ENCODE measurements around the gene RC3H1.

RC3H1 gene

GRCh38 chr1:174022976-174023277 is 770 bp upstream of the RC3H1 start:
- Histone ChIP-seq H3K9me3 (ENCODE audit: control insufficient read depth, insufficient read depth, low read length) (no peaks in the 10 kb centered on the region), H3K27me3 (ENCODE audit: control insufficient read depth, insufficient read depth, low read length) (0 out of 2 replicates have a peak, but pooled peaks cover 3% of the 10 kb centered on the region), H3K4me1 (ENCODE audit: control insufficient read depth, insufficient read depth, low read length) (peaks cover 28% of the 10 kb centered on the region), H3K9ac (ENCODE audit: low read depth, low read length) (peak overlapping the region; percentile 80), H3K36me3 (ENCODE audit: control insufficient read depth, insufficient read depth, low read length) (peaks cover 10% of the 10 kb centered on the region; the same call in 1 of the 2 replicates), H3K27ac (ENCODE audit: low read depth, low read length) (peak overlapping the region; percentile 90), H3K4me3 (ENCODE audit: low read depth, low read length) (peak overlapping the region; percentile 95)

GRCh38 chr1:174021591-174022079 is 522 bp downstream of the RC3H1 start:
- Histone ChIP-seq H3K9ac (ENCODE audit: low read depth, low read length) (peak overlapping the region; percentile 92), H3K4me3 (ENCODE audit: low read depth, low read length) (peak overlapping the region; percentile 95), H3K9me3 (ENCODE audit: control insufficient read depth, insufficient read depth, low read length) (no peaks in the 10 kb centered on the region), H3K27me3 (ENCODE audit: control insufficient read depth, insufficient read depth, low read length) (0 out of 2 replicates have a peak, but pooled peaks cover 3% of the 10 kb centered on the region), H3K27ac (ENCODE audit: low read depth, low read length) (peak overlapping the region; percentile 87), H3K4me1 (ENCODE audit: control insufficient read depth, insufficient read depth, low read length) (peaks cover 28% of the 10 kb centered on the region), H3K36me3 (ENCODE audit: control insufficient read depth, insufficient read depth, low read length) (peaks cover 10% of the 10 kb centered on the region; the same call in 1 of the 2 replicates)

DNA sequence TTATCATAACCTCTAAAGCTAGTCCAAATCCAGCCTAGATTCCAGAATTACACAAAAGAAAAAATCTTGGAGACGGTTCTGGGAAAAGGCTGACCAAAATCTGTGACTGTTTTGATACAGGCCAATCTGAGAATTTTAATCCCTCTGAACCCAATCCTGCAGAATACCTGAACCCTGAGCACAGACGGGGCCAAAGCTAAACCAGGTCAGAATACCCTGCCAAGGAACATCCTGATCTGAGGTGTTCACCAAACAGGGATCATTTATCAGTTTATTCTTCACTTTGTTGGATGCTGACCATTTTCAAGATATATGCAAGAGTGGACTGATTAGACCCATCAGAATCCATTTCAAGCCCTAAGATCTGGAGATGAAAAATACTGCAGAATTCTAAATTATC is 3.6 kb downstream of the RC3H1 start:
- Histone ChIP-seq H3K36me3 (ENCODE audit: control insufficient read depth, insufficient read depth, low read length) (peaks cover 10% of the 10 kb centered on the region; the same call in 1 of the 2 replicates), H3K27me3 (ENCODE audit: control insufficient read depth, insufficient read depth, low read length) (0 out of 2 replicates have a peak, but pooled peaks cover 3% of the 10 kb centered on the region), H3K9me3 (ENCODE audit: control insufficient read depth, insufficient read depth, low read length) (no peaks in the 10 kb centered on the region), H3K4me3 (ENCODE audit: low read depth, low read length) (no peak overlapping the region), H3K4me1 (ENCODE audit: control insufficient read depth, insufficient read depth, low read length) (peaks cover 25% of the 10 kb centered on the region), H3K9ac (ENCODE audit: low read depth, low read length) (no peak overlapping the region), H3K27ac (ENCODE audit: low read depth, low read length) (no peak overlapping the region)

DNA sequence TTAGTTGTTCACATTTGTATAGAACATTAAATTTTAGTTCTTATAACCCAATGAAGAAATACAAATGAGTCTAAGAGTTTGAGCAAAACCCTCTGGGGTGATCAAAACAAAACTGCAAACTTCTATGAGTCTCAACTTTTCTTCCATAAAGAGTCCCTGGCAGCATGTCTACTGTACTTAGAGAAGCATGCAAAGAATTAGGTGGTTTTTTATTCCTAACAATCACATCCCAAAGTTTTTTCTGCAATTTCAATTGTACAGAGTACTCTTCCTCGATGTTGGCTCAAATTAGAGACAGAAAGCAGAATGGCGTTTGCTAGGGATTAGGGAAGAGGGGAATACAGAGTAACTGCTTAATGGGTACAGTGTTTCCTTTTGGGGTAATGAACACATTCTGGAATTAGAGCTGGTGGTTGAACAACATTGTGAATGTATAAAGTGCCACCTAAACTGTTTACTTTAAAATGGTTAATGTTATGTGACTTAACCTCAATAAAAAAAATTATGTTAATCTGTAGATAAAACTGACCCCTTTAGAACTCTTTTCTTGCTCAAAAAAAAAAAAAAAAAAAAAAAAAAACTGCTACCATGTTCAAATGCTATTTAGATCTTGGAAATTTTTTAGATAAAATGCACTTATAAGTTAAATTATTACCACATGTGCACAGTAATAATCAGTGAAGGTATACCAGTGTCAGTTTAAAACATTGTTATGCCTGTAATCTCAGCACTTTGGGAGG is 4.8 kb downstream of the RC3H1 start:
- Histone ChIP-seq H3K36me3 (ENCODE audit: control insufficient read depth, insufficient read depth, low read length) (peaks cover 10% of the 10 kb centered on the region; the same call in 1 of the 2 replicates), H3K9ac (ENCODE audit: low read depth, low read length) (no peak overlapping the region), H3K27me3 (ENCODE audit: control insufficient read depth, insufficient read depth, low read length) (no peaks in the 10 kb centered on the region), H3K9me3 (ENCODE audit: control insufficient read depth, insufficient read depth, low read length) (no peaks in the 10 kb centered on the region), H3K4me1 (ENCODE audit: control insufficient read depth, insufficient read depth, low read length) (peaks cover 15% of the 10 kb centered on the region), H3K27ac (ENCODE audit: low read depth, low read length) (no peak overlapping the region), H3K4me3 (ENCODE audit: low read depth, low read length) (no peak overlapping the region)

GRCh38 chr1:174013864-174014418 is 8.2 kb downstream of the RC3H1 start:
- no peak overlapping the region for H3K9ac ChIP-seq (ENCODE audit: low read depth, low read length)
- no peaks in the 10 kb centered on the region for H3K9me3 ChIP-seq (ENCODE audit: control insufficient read depth, insufficient read depth, low read length)
- no peak overlapping the region for H3K27ac ChIP-seq (ENCODE audit: low read depth, low read length)
- H3K4me1 ChIP-seq (ENCODE audit: control insufficient read depth, insufficient read depth, low read length): no peaks in the 10 kb centered on the region
- H3K36me3 ChIP-seq (ENCODE audit: control insufficient read depth, insufficient read depth, low read length): peaks cover 3% of the 10 kb centered on the region
- H3K27me3 ChIP-seq (ENCODE audit: control insufficient read depth, insufficient read depth, low read length): no peaks in the 10 kb centered on the region
- no peak overlapping the region for H3K4me3 ChIP-seq (ENCODE audit: low read depth, low read length)

DNA sequence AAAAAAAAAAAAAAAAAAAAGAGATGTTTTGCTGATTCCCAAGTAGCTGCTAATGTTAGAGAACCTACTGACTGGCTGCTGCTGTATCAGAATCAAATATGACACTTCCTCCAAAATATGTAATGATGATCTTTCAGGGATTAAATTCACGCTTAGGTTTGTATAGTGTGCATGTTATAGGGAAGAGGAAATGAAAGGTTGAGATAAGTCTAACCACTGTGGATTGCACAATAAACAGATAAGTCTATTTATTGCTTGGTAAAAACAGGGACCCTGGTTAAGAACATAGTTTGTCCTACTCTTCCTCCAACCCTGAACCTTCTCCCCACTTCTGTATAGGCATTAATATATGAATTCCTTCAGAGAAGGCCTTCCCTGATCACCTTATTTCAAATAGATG is 13.2 kb downstream of the RC3H1 start:
- Histone ChIP-seq H3K4me3 (ENCODE audit: low read depth, low read length) (no peak overlapping the region), H3K27ac (ENCODE audit: low read depth, low read length) (no peak overlapping the region), H3K9ac (ENCODE audit: low read depth, low read length) (no peak overlapping the region), H3K9me3 (ENCODE audit: control insufficient read depth, insufficient read depth, low read length) (no peaks in the 10 kb centered on the region), H3K4me1 (ENCODE audit: control insufficient read depth, insufficient read depth, low read length) (no peaks in the 10 kb centered on the region), H3K36me3 (ENCODE audit: control insufficient read depth, insufficient read depth, low read length) (peaks cover 9% of the 10 kb centered on the region), H3K27me3 (ENCODE audit: control insufficient read depth, insufficient read depth, low read length) (no peaks in the 10 kb centered on the region)

DNA sequence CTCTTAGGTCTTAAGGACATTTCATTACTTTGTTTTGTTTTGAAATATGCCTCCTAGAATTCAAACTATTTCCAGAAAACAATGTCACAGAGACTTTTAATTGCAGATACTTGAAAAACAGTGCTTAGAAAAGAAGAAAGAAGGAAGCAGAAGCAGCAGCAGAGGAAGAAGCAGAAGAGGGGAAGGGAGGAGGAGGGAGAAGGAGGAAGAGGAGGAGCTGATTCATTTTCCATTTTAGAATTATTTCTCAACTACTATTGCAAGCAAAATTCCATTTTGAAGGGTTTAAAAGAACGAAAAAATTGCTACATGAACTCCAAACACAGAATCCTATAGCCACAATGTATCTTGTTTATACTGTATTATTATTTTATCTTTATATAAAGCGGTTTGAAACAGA is 13.9 kb downstream of the RC3H1 start:
- Histone ChIP-seq H3K27ac (ENCODE audit: low read depth, low read length) (no peak overlapping the region), H3K4me3 (ENCODE audit: low read depth, low read length) (no peak overlapping the region), H3K9me3 (ENCODE audit: control insufficient read depth, insufficient read depth, low read length) (no peaks in the 10 kb centered on the region), H3K9ac (ENCODE audit: low read depth, low read length) (no peak overlapping the region), H3K27me3 (ENCODE audit: control insufficient read depth, insufficient read depth, low read length) (no peaks in the 10 kb centered on the region), H3K36me3 (ENCODE audit: control insufficient read depth, insufficient read depth, low read length) (peaks cover 9% of the 10 kb centered on the region), H3K4me1 (ENCODE audit: control insufficient read depth, insufficient read depth, low read length) (no peaks in the 10 kb centered on the region)

DNA sequence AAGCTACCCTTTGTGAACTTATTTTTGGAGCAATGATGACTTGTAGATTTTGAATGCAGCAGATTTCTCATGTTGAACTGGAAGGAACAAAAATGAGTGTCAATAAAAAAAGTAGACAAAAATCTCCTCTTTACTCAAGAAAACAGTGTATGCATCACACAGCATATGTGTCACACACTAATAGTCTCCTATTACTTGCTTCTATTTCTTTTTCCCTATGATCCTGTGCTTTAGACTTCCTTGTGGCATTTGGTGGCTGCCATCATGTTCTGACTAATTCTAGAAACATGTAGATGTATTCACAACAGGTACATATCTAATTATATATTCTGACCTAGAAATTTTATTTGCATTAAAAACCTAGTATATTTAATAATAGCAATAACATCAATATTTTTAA is 14.3 kb downstream of the RC3H1 start:
- H3K9me3 ChIP-seq (ENCODE audit: control insufficient read depth, insufficient read depth, low read length): no peaks in the 10 kb centered on the region
- no peaks in the 10 kb centered on the region for H3K27me3 ChIP-seq (ENCODE audit: control insufficient read depth, insufficient read depth, low read length)
- no peaks in the 10 kb centered on the region for H3K4me1 ChIP-seq (ENCODE audit: control insufficient read depth, insufficient read depth, low read length)
- H3K9ac ChIP-seq (ENCODE audit: low read depth, low read length): no peak overlapping the region
- H3K27ac ChIP-seq (ENCODE audit: low read depth, low read length): no peak overlapping the region
- H3K36me3 ChIP-seq (ENCODE audit: control insufficient read depth, insufficient read depth, low read length): peaks cover 9% of the 10 kb centered on the region
- no peak overlapping the region for H3K4me3 ChIP-seq (ENCODE audit: low read depth, low read length)

DNA sequence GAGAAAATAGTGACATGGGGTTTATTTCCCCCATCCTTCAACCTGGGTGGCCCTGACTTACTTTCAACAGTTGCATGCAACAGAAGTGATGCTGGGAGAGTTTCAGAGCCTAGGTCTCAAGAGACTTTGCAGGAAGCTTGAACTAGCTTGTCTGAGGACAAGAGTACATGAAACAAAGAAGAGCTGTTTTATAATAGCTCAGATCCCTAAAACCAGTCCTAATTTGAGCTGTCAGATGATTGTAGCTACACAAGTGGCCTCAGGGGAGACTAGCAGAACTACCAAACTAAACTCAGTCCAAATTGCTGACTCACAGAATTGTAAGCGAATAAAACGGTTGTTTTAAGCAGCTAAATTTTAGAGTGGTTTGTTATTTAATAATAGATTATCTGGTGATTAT is 17.1 kb downstream of the RC3H1 start:
- Histone ChIP-seq H3K27me3 (ENCODE audit: control insufficient read depth, insufficient read depth, low read length) (no peaks in the 10 kb centered on the region), H3K4me1 (ENCODE audit: control insufficient read depth, insufficient read depth, low read length) (no peaks in the 10 kb centered on the region), H3K9ac (ENCODE audit: low read depth, low read length) (no peak overlapping the region), H3K4me3 (ENCODE audit: low read depth, low read length) (no peak overlapping the region), H3K9me3 (ENCODE audit: control insufficient read depth, insufficient read depth, low read length) (no peaks in the 10 kb centered on the region), H3K27ac (ENCODE audit: low read depth, low read length) (no peak overlapping the region), H3K36me3 (ENCODE audit: control insufficient read depth, insufficient read depth, low read length) (peaks cover 6% of the 10 kb centered on the region; the same call in 1 of the 2 replicates)

DNA sequence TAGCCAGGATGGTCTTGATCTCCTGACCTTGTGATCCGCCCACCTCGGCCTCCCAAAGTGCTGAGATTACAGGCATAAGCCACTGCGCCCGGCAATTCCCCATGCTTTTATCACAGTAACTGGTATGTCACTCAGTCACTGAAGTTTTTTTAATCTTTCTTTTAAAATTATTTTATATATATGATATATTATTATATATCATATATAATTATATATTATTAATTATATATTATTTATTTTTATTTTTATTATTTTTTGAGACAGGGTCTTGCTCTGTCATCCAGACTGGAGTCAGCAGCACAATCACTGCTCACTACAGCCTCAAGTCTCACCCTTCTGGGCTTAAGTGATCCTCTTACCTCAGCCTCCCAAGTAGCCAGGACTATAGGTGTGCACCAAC is 18.3 kb downstream of the RC3H1 start:
- H3K4me3 ChIP-seq (ENCODE audit: low read depth, low read length): no peak overlapping the region
- H3K27me3 ChIP-seq (ENCODE audit: control insufficient read depth, insufficient read depth, low read length): no peaks in the 10 kb centered on the region
- no peaks in the 10 kb centered on the region for H3K4me1 ChIP-seq (ENCODE audit: control insufficient read depth, insufficient read depth, low read length)
- no peak overlapping the region for H3K27ac ChIP-seq (ENCODE audit: low read depth, low read length)
- peaks cover 9% of the 10 kb centered on the region; the same call in 1 of the 2 replicates for H3K36me3 ChIP-seq (ENCODE audit: control insufficient read depth, insufficient read depth, low read length)
- no peaks in the 10 kb centered on the region for H3K9me3 ChIP-seq (ENCODE audit: control insufficient read depth, insufficient read depth, low read length)
- no peak overlapping the region for H3K9ac ChIP-seq (ENCODE audit: low read depth, low read length)

GRCh38 chr1:174001573-174001972 is 20.6 kb downstream of the RC3H1 start:
- Histone ChIP-seq H3K9me3 (ENCODE audit: control insufficient read depth, insufficient read depth, low read length) (no peaks in the 10 kb centered on the region), H3K27ac (ENCODE audit: low read depth, low read length) (no peak overlapping the region), H3K27me3 (ENCODE audit: control insufficient read depth, insufficient read depth, low read length) (no peaks in the 10 kb centered on the region), H3K4me3 (ENCODE audit: low read depth, low read length) (no peak overlapping the region), H3K4me1 (ENCODE audit: control insufficient read depth, insufficient read depth, low read length) (no peaks in the 10 kb centered on the region), H3K9ac (ENCODE audit: low read depth, low read length) (no peak overlapping the region), H3K36me3 (ENCODE audit: control insufficient read depth, insufficient read depth, low read length) (0 out of 2 replicates have a peak, but pooled peaks cover 5% of the 10 kb centered on the region)

All from HUES48 (cell line).